Measurements from ENCODE around the gene HBP1. TPM values are rescaled to one million over a fixed set of nuclear protein-coding genes. Genes with fewer than 3 reads are reported as not detected.

The HBP1 gene
- total RNA-seq, 2 donors from 2014 or later: 30.3 to 48.8 TPM

DNA sequence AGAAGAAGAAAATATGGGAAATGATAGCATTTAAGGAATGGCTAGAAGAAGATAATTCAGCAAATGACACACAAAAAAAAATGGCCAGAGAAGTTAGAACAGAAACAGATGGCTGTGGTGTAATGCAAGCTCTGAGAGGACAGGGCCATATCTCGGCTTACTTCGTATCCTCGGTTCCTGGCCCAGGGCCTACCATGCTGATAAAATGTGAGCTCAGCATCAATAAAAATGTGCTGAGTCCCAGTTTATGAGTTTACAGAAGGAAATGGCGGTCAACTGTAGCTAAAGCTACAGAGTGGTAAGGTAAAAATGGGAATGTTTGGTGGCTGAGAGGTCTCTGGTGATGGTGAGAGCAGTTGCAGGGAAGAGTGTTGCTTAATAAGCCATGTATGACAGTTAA, 40.8 kb downstream of the HBP1 start:
- no peaks in the 10 kb centered on the region for H3K4me1 ChIP-seq
- 78 to 82% methylated on average over 4 of the region's 4 CpGs for WGBS, 2 donors
- no peaks in the 10 kb centered on the region for H3K27me3 ChIP-seq
- no peak for TF ChIP-seq POLR2A (IDR thresholded peaks at IDR 0.05)
- TF ChIP-seq, protein P1, sequence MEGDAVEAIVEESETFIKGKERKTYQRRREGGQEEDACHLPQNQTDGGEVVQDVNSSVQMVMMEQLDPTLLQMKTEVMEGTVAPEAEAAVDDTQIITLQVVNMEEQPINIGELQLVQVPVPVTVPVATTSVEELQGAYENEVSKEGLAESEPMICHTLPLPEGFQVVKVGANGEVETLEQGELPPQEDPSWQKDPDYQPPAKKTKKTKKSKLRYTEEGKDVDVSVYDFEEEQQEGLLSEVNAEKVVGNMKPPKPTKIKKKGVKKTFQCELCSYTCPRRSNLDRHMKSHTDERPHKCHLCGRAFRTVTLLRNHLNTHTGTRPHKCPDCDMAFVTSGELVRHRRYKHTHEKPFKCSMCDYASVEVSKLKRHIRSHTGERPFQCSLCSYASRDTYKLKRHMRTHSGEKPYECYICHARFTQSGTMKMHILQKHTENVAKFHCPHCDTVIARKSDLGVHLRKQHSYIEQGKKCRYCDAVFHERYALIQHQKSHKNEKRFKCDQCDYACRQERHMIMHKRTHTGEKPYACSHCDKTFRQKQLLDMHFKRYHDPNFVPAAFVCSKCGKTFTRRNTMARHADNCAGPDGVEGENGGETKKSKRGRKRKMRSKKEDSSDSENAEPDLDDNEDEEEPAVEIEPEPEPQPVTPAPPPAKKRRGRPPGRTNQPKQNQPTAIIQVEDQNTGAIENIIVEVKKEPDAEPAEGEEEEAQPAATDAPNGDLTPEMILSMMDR (IDR thresholded peaks at IDR 0.05): no peak
- H3K36me3 ChIP-seq (replicated peaks in 1 of 2; ENCODE audit: insufficient read depth in 1 of 2, low read depth in 2 of 2): peaks cover 0 to 7% of the 10 kb centered on the region in 2 donors
- DNase-seq: no peak
- H3K27ac ChIP-seq: no peak overlapping the region
- H3K4me3 ChIP-seq: no peak overlapping the region
- intact Hi-C loops (cut with DNase I): no loop called here
- ATAC-seq: no peak
- H3K9me3 ChIP-seq: no peaks in the 10 kb centered on the region

GRCh38 chr7:107210400-107210799, 41.6 kb downstream of the HBP1 start:
- Histone ChIP-seq H3K4me1 (no peaks in the 10 kb centered on the region), H3K36me3 (replicated peaks in 1 of 2; ENCODE audit: insufficient read depth in 1 of 2, low read depth in 2 of 2) (peaks cover 0 to 6% of the 10 kb centered on the region in 2 donors), H3K4me3 (no peak overlapping the region), H3K27me3 (no peaks in the 10 kb centered on the region), H3K9me3 (no peaks in the 10 kb centered on the region), H3K27ac (no peak overlapping the region)
- TF ChIP-seq POLR2A (IDR thresholded peaks at IDR 0.05): no peak
- TF ChIP-seq, protein P1 (IDR thresholded peaks at IDR 0.05): no peak
- DNase-seq (no peak), ATAC-seq (no peak)
- intact Hi-C loops (cut with DNase I): no loop called here
- 96 to 98% methylated on average over 4 of the region's 4 CpGs for WGBS, 2 donors

DNA sequence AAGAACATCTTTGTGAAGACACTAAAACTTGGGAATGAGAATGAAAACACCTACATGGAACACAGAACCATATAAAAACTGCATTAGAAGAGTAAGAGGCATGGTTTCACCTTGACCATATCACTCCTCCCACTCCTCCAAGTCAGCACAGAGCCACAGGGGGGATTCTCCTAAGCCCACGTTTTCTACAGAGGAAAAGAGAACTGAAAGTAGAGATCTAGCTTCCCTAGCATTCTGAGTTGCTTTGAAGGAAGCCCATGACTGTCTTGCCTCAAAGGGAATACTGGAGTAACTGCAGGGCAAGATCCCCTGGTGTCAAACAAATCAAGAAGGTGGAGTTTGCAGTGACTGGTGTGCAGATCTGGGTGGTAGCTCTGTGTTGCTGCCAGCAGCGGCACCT, 43.9 kb downstream of the HBP1 start:
- 77 to 82% methylated on average over 2 of the region's 2 CpGs for WGBS, 2 donors
- peaks cover 0 to 3% of the 10 kb centered on the region in 2 donors for H3K36me3 ChIP-seq (replicated peaks in 1 of 2; ENCODE audit: insufficient read depth in 1 of 2, low read depth in 2 of 2)
- no peak overlapping the region for H3K27ac ChIP-seq
- H3K4me3 ChIP-seq: no peak overlapping the region
- ATAC-seq (no peak), DNase-seq (no peak)
- H3K27me3 ChIP-seq: no peaks in the 10 kb centered on the region
- no peaks in the 10 kb centered on the region for H3K9me3 ChIP-seq
- H3K4me1 ChIP-seq: no peaks in the 10 kb centered on the region
- no peak for TF ChIP-seq POLR2A (IDR thresholded peaks at IDR 0.05)
- intact Hi-C loops (cut with DNase I): no loop called here

DNA sequence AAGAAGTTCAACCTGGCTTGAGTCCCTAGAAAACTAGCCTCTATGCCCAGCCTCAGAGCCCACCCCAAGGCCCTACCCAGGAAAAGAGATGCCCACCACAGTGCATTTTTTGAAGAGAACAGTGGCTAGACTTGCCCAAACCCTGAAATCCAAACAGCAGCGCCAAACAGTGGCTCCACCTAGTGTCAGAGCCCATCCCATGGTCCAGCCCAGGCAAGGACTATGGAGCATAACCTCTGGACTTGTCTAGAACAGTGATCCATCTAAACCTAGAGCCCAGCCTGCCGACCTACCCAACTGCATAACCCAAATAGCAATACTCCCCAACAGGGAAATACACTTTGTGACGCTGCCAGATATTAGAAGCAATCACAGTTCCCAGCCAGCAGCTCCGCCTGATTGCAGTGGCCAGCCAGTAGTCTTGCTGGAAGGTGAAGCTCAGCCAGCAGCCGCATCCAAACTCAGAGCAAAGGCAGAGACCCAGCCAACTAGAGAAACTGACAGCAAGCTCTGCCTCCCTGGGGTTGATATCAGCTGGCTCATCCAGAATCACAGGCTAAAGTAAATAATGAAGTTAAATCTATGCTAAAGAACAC, 44.5 kb downstream of the HBP1 start:
- ATAC-seq (no peak), DNase-seq (no peak)
- 83 to 85% methylated on average over 5 of the region's 5 CpGs for WGBS, 2 donors
- Histone ChIP-seq H3K36me3 (replicated peaks in 1 of 2; ENCODE audit: insufficient read depth in 1 of 2, low read depth in 2 of 2) (peaks cover 0 to 3% of the 10 kb centered on the region in 2 donors), H3K27ac (no peak overlapping the region), H3K27me3 (no peaks in the 10 kb centered on the region), H3K4me1 (no peaks in the 10 kb centered on the region), H3K9me3 (no peaks in the 10 kb centered on the region), H3K4me3 (no peak overlapping the region)
- no peak for TF ChIP-seq POLR2A (IDR thresholded peaks at IDR 0.05)
- TF ChIP-seq, protein P1 (IDR thresholded peaks at IDR 0.05): no peak
- intact Hi-C loops (cut with DNase I): no loop called here

GRCh38 chr7:107213945-107214344, 45.1 kb downstream of the HBP1 start:
- no peaks in the 10 kb centered on the region for H3K9me3 ChIP-seq
- H3K4me3 ChIP-seq: no peak overlapping the region
- no peak for DNase-seq
- H3K4me1 ChIP-seq: no peaks in the 10 kb centered on the region
- no peaks in the 10 kb centered on the region for H3K27me3 ChIP-seq
- intact Hi-C loops (cut with DNase I): no loop called here
- ATAC-seq: no peak
- peaks cover 0 to 3% of the 10 kb centered on the region in 2 donors for H3K36me3 ChIP-seq (replicated peaks in 1 of 2; ENCODE audit: insufficient read depth in 1 of 2, low read depth in 2 of 2)
- no peak overlapping the region for H3K27ac ChIP-seq
- no peak for TF ChIP-seq POLR2A (IDR thresholded peaks at IDR 0.05)
- TF ChIP-seq, protein P1 (IDR thresholded peaks at IDR 0.05): no peak

Data from body of pancreas (tissue), 4 donors.